Measurements from ENCODE around the gene ZNF80.

DNA sequence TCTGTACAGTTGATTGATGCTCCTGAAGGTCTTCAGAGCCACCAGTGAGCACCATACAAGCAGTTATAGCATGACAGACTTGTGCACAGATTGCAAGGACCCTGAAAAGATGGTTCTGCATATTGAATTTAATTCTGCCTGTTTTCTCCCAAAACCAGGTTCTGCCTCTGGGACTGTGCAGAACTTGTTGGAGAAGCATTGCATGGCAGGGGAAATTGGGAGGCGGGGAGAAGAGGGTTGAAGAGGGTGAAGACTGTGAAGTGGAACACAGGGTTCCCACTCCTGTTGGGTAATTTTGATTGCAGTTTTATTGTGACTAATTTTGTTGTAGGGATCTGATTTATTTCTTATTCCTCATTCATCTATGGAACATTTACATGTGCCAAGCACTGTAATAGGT, 10.3 kb downstream of the ZNF80 start:
- TF ChIP-seq POLR2A (IDR thresholded peaks at IDR 0.05; ENCODE audit: low read depth, low read length) = no peak
- TF ChIP-seq TAF1 (IDR thresholded peaks at IDR 0.05; ENCODE audit: low read depth, low read length) = no peak
- no peak for TF ChIP-seq POLR2AphosphoS5 (IDR thresholded peaks at IDR 0.05; ENCODE audit: low read depth, low read length)
- no peak for TF ChIP-seq SPI1 (IDR thresholded peaks at IDR 0.05; ENCODE audit: low read depth, low read length)
- no peak for TF ChIP-seq PAX5 (IDR thresholded peaks at IDR 0.05; ENCODE audit: insufficient read depth, low read length, severe bottlenecking)

Measured in GM12891 (cell line).